ENCODE results near the gene ATP5PO.
A peak's percentile ranks its signal among the peaks of the same experiment; 100 is the strongest.
"Not testable (repeated sequence)": the region's sequence is repeated elsewhere in the genome, so short reads cannot be mapped to it uniquely, and the experiment has no call there.

The ATP5PO gene

GRCh38 chr21:33897739-33898138, 17.9 kb downstream of the ATP5PO start:
- no peak for DNase-seq

GRCh38 chr21:33897098-33897497, 18.5 kb downstream of the ATP5PO start:
- no peak for DNase-seq

GRCh38 chr21:33896691-33897090, 18.9 kb downstream of the ATP5PO start:
- no peak for DNase-seq

- DNase-seq, result no peak
Observed at GRCh38 chr21:33895356-33895755, 20.2 kb downstream of the ATP5PO start.

- peak; percentile 37 for DNase-seq
Observed at GRCh38 chr21:33894736-33895288, 20.8 kb downstream of the ATP5PO start.

DNA sequence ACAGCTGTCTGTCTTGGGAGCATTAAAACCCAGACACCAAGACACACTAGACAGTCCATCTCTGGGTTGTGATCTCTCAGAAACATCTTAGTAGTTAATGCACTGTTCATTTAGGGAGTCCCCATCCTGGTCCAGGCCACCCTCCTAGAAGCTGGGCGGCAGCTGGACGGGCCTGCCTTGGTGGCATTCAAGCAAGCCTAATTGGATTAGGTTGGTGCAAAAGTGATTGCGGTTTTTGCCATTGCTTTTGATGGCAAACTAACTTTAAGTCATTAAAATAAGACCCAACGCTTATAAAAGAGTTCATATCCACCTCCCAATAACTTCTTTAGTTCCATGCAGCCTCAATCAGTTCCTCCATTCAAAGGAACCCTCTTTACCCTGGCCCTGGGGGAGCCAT, 21.7 kb downstream of the ATP5PO start:
- DNase-seq, result no peak

DNA sequence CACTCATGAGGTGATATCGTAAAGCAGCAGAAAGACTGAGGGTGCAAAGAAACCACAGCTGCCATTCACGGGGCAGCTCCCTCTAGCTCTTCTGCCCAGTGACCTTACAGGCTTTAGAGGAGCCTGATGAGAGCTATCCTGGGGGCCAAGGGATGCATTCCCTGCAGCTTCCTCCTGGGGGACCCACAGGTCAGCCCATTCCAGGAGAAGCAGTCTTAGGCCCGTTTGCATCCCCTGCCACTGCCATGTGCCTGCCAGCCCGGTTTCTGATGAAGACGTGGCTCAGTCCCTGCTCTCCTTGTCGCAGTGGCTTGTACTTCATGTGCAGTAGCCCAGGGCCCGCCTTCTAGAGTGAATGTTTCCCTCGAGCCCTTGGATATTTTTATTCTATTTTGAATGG, 22.8 kb downstream of the ATP5PO start:
- no peak for DNase-seq

DNA sequence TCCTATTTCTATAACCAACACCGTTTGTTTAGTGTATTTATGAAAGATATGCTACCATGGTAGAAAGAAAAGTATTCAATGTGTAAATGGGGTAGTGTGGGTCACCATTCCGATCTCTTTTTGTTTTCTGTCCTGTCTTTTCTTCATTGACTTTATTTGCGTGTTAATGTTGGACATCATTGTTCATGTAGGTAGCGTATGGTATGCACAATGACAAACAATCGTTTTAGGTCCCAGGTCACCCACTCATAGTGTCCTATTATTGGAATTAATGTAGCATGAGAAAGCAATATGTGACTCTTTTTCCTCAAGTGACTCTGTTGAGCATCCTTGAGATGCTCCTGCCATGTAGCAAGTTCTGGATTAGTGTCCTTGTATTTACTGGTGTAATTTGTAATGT, 25.4 kb downstream of the ATP5PO start:
- DNase-seq, result no peak

GRCh38 chr21:33886321-33886720, 29.3 kb downstream of the ATP5PO start:
- no peak for DNase-seq

DNA sequence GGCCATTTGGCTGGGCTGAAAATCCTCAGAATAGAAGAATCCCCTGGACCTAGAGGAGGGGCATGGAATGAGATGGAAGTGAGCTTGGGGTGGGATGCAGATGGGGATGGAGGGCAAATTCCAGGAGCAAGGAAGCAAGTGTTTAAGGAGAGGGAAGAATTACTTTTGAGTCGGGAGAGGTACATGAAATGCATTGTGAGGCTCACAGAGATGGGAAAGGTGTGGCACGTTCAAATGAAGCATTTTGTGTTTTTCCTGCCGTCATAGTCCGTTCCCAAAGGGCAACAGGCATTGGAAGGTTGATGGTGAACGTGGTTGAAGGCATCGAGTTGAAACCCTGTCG, 30.5 kb downstream of the ATP5PO start:
- DNase-seq, result no peak

- DNase-seq, result no peak
Observed at GRCh38 chr21:33884376-33885171, 31.0 kb downstream of the ATP5PO start.

- no peak for DNase-seq
Observed at GRCh38 chr21:33883118-33883517, 32.5 kb downstream of the ATP5PO start.

DNA sequence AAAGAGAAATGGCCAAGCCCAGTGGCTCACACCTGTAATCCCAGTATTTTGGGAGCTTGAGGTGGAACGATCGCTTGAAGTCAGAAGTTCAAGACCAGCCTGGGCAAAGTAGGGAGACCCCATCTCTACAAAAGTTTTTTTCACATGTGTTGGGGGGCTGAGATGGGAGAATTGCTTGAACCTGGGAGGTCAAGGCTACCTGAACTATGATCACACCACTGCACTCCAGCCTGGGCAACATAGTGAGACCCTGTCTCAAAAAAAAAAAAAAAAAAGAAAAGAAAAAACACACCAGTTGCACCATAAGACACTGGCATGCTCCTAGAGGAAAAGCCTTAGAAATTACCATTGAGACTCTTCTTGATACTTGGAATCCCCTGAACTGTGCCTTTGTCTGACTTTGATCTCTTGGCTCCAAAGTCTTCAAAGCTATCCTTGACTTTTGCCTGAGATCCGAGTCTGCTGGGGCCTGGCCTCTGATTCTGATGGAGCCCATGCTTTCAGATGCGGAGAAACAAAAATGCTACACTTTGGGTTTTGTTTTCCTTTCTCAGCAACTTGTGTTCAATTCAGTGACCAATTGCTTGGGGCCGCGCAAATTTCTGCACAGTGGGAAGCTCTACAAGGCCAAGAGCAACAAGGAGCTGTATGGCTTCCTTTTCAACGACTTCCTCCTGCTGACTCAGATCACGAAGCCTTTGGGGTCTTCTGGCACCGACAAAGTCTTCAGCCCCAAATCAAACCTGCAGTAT, 33.7 kb downstream of the ATP5PO start:
- no peak for DNase-seq

GRCh38 chr21:33880626-33881025, 35.0 kb downstream of the ATP5PO start:
- DNase-seq, result no peak

GRCh38 chr21:33878824-33879223, 36.8 kb downstream of the ATP5PO start:
- DNase-seq, result no peak

DNA sequence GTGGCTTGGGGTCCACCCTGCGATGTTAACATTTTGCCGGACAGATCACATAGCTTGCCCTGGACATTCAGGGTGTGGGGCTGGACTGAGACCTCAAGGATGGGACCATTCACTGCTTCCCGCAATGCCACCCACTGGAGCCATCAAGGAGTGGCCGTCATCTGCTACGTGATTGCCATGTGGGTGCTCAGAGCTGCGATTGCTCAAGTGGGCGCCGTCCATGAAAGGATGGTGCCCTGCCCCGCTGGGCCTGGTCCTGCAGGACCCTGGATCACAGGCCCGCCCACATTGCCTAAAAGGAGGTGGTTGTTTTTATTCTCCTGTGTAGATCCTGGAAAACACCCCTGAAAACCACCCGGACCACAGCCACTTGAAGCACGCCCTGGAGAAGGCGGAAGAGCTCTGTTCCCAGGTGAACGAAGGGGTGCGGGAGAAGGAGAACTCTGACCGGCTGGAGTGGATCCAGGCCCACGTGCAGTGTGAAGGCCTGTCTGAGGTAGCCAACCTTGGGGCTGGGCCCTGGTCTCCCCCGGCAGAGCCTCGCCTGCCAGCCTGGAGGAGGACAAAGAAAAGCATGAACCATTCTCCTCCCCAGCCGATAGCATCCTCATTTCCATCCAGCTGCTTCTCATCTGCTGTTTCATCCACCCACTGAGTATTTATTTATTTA, 40.4 kb downstream of the ATP5PO start:
- DNase-seq, result no peak

DNA sequence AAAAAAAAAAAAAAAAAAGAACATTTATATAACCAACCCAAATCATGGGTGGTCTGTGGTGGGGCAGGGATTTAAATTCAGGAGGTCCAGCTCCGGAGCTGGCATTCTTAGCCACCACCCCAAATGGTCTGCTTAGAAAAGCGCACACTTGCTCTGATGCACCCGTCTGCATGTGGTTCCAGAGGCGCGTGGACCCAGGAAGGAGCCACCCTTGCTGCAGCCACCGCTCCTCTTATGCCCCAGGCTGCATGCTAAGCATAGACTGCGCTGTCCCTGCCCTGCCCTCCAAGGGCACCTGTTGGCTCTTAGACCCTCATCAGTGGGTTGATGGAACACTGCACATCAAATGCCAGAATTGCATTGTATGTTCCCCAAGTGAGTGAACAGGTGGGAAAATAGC, 41.4 kb downstream of the ATP5PO start:
- DNase-seq, result no peak

GRCh38 chr21:33872881-33873515, 42.6 kb downstream of the ATP5PO start:
- no peak for DNase-seq

GRCh38 chr21:33871171-33871570, 44.4 kb downstream of the ATP5PO start:
- no peak for DNase-seq

- no peak for DNase-seq
Observed at GRCh38 chr21:33870768-33871167, 44.8 kb downstream of the ATP5PO start.

GRCh38 chr21:33869873-33870272, 45.7 kb downstream of the ATP5PO start:
- DNase-seq, result no peak

GRCh38 chr21:33867868-33868267, 47.7 kb downstream of the ATP5PO start:
- DNase-seq, result not testable (repeated sequence)

GRCh38 chr21:33866826-33867225, 48.8 kb downstream of the ATP5PO start:
- DNase-seq, result no peak
